Esophagus squamous epithelium (tissue), 5 donors: ENCODE measurements around the gene SYT8. TPM values are rescaled to one million over a fixed set of nuclear protein-coding genes. Genes with fewer than 3 reads are reported as not detected.

Experiments used
- DNase-seq: peaks from one replicate; lab custom pipeline; 2025; lab: John Stamatoyannopoulos, UW
- H3K27ac ChIP-seq, 4 donors: fragments of 200-600 bp; sonication (generic); one replicate each; pipeline ENCODE4 v1.5.1; 2016 to 2019; ENCODE audit warnings: mild to moderate bottlenecking in 1 of 4
- H3K27me3 ChIP-seq, 4 donors: fragments of 200-600 bp; sonication (generic); 1 replicate in 3 of 4; 2 replicates in 1 of 4; pipeline versions ENCODE4 v1.5.1 to v1.6.0; 2017 to 2021; ENCODE audit warnings: antibody characterized with exemption in 1 of 4
- H3K36me3 ChIP-seq, 3 donors: fragments of 200-600 bp; sonication (generic); one replicate each; pipeline ENCODE4 v1.5.1; 2016 to 2019
- H3K4me1 ChIP-seq, 3 donors: fragments of 200-600 bp; sonication (generic); one replicate each; pipeline ENCODE4 v1.5.1; 2017 to 2019
- H3K4me3 ChIP-seq, 4 donors: fragments of 200-600 bp; sonication (generic); 1 replicate in 3 of 4; 2 replicates in 1 of 4; pipeline ENCODE4 v1.5.1; 2016 to 2019; ENCODE audit warnings: mild to moderate bottlenecking in 2 of 4, moderate library complexity in 1 of 4
- H3K9me3 ChIP-seq, 3 donors: fragments of 200-600 bp; sonication (generic); one replicate each; pipeline ENCODE4 v1.5.1; 2016 to 2019
- CTCF ChIP-seq, 6 experiments: fragments of 450-650 bp in 4 of 6; fragments of 200-600 bp in 2 of 6; sonication (generic) in 2 of 6; IDR thresholded peaks; one replicate each; pipeline ENCODE4 v1.5.1; 2016 to 2019; ENCODE audit warnings: antibody characterized with exemption in 6 of 6, mild to moderate bottlenecking in 4 of 6, moderate library complexity in 4 of 6
- POLR2A ChIP-seq, 4 donors: fragments of 450-650 bp; IDR thresholded peaks; one replicate each; pipeline ENCODE4 v1.6.1; 2017; ENCODE audit warnings: antibody characterized with exemption in 4 of 4, mild to moderate bottlenecking in 4 of 4, moderate library complexity in 3 of 4
- WGBS, 2 donors: methylation state at CpG; one replicate each; pipeline ENCODE4 v1.1.5; 2018; 5-methylcytosine and 5-hydroxymethylcytosine counted together
- intact Hi-C: fragments of 100-400 bp; cut with DNase I; formaldehyde crosslinking; loops from one replicate; pipeline ENCODE4 v1.15.0; 2022
- total RNA-seq, 4 donors: library from RNA; depleted of rRNA; stranded (reverse); fragments of >200 nt; gene quantifications; one replicate each; pipeline ENCODE4 v1.1.0, GENCODE V29; 2016
- donor health status: DM: yes; HTN: yes; CAD: no.

Gene SYT8
- total RNA-seq, 4 donors from 2014 or later, result 28.7 to 110 (median 69.3) TPM

DNA sequence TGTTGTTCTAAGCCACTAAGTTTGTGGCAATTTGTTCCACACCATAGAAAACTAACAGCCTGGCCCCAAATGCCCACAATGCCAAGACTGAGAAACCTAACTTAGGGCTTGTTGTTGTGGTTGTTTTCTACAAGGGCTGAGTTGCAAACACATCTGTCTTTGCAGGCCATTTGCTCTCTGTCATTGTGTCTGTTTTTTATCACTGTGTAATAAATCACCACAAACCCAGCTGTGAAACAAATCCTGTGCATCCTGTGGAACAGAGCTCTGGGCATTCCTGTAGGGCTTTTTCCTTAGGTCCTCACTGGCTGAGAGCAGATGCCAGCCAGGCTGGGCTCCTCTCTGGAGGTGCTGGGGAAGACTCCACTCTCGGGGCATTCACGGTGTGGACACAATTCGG is 15.7 kb upstream of the SYT8 start:
- Histone ChIP-seq H3K27me3 (peaks cover 0 to 36% (median 0%) of the 10 kb centered on the region in 4 donors), H3K9me3 (peaks cover 0 to 15% (median 8%) of the 10 kb centered on the region in 3 donors), H3K27ac (no peak overlapping the region), H3K4me3 (no peak overlapping the region), H3K4me1 (peaks cover 0 to 50% (median 8%) of the 10 kb centered on the region in 3 donors), H3K36me3 (no peaks in the 10 kb centered on the region)
- WGBS, 2 donors, result 84 to 93% methylated on average over 3 of the region's 3 CpGs
- TF ChIP-seq POLR2A (IDR thresholded peaks at IDR 0.05) (no peak), CTCF (IDR thresholded peaks at IDR 0.05) (no peak)
- no peak for DNase-seq
- intact Hi-C loops, result no loop called here

- Histone ChIP-seq H3K27ac (peak overlapping the region; percentile 35 to 51 (median 45)), H3K36me3 (no peaks in the 10 kb centered on the region), H3K9me3 (peaks cover 0 to 15% (median 8%) of the 10 kb centered on the region in 3 donors), H3K4me1 (peaks cover 0 to 66% (median 11%) of the 10 kb centered on the region in 3 donors), H3K4me3 (no peak overlapping the region), H3K27me3 (peaks cover 0 to 21% (median 0%) of the 10 kb centered on the region in 4 donors)
- 40 to 42% methylated on average over 12 to 13 of the region's 14 CpGs for WGBS, 2 donors
- DNase-seq, result no peak
- TF ChIP-seq POLR2A (IDR thresholded peaks at IDR 0.05) (no peak), CTCF (IDR thresholded peaks at IDR 0.05) (no peak)
- intact Hi-C loops, result no loop called here
Measured at GRCh38 chr11:1820463-1821325, 14.1 kb upstream of the SYT8 start.

GRCh38 chr11:1821562-1821961 is 13.2 kb upstream of the SYT8 start:
- no peaks in the 10 kb centered on the region for H3K36me3 ChIP-seq
- H3K4me3 ChIP-seq, result no peak overlapping the region
- H3K9me3 ChIP-seq, result peaks cover 0 to 15% (median 8%) of the 10 kb centered on the region in 3 donors
- TF ChIP-seq POLR2A (IDR thresholded peaks at IDR 0.05), result no peak
- DNase-seq, result no peak
- H3K27me3 ChIP-seq, result peaks cover 0 to 20% (median 0%) of the 10 kb centered on the region in 4 donors
- peaks cover 0 to 75% (median 11%) of the 10 kb centered on the region in 3 donors for H3K4me1 ChIP-seq
- intact Hi-C loops, result no loop called here
- H3K27ac ChIP-seq, result peak overlapping the region in 1 of 4 donors; percentile 51

DNA sequence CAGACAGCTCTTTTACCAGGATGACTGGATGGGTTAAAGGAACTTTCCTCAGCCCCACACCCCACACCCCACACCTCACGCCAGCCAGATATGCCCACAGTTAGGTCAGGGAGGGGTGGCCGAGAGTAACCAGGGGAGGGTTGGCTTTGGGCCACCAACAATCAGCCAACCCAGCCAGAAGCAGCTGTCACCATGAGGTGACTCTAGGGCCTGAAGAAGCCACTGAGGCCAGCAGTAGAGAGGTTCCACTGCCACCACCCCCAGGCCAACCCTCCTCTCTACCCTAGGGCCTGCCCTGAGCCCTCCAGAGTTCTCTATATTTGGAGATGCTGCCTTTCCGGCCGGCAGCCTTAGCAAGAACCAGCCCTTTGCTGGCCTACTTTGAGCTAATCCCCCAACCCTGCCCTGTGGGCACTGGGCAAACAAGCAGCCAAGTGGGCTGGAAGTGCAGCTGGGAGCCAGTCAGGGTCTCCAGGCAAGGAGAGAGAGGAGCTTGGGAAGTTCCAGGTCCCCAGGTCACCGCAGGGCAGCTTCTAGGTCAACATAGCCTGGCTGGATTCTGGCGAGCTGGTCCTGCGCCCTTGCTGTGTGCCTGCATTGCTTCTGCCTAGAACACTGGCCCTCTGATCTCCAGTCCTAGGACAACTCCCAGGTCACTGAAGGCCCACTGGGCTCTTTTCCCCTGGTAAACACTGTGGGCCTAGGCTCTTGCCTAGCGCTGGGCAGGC is 12.0 kb upstream of the SYT8 start:
- no peak overlapping the region for H3K27ac ChIP-seq
- TF ChIP-seq CTCF (IDR thresholded peaks at IDR 0.05) (no peak), POLR2A (IDR thresholded peaks at IDR 0.05) (no peak)
- no peaks in the 10 kb centered on the region for H3K36me3 ChIP-seq
- intact Hi-C loops, result no loop called here
- H3K27me3 ChIP-seq, result peaks cover 0 to 28% (median 0%) of the 10 kb centered on the region in 4 donors
- WGBS, 2 donors, result 70 to 84% methylated on average over 2 to 6 of the region's 8 CpGs
- H3K9me3 ChIP-seq, result peaks cover 0 to 13% (median 8%) of the 10 kb centered on the region in 3 donors
- H3K4me1 ChIP-seq, result peaks cover 0 to 78% (median 20%) of the 10 kb centered on the region in 3 donors
- no peak overlapping the region for H3K4me3 ChIP-seq
- no peak for DNase-seq

GRCh38 chr11:1823376-1824220 is 11.2 kb upstream of the SYT8 start:
- DNase-seq, result no peak
- H3K4me1 ChIP-seq, result peaks cover 0 to 83% (median 20%) of the 10 kb centered on the region in 3 donors
- no peak overlapping the region for H3K4me3 ChIP-seq
- intact Hi-C loops, result no loop called here
- no peak overlapping the region for H3K27ac ChIP-seq
- 65 to 89% methylated on average over 4 to 8 of the region's 19 CpGs for WGBS, 2 donors
- TF ChIP-seq POLR2A (IDR thresholded peaks at IDR 0.05) (no peak), CTCF (IDR thresholded peaks at IDR 0.05) (no peak)
- peaks cover 0 to 5% (median 3%) of the 10 kb centered on the region in 3 donors for H3K9me3 ChIP-seq
- no peaks in the 10 kb centered on the region for H3K36me3 ChIP-seq
- H3K27me3 ChIP-seq, result peaks cover 0 to 36% (median 0%) of the 10 kb centered on the region in 4 donors
